Measurements from ENCODE around the gene NXPH2.
"Not testable (repeated sequence)": the region's sequence is repeated elsewhere in the genome, so short reads cannot be mapped to it uniquely, and the experiment has no call there.

The NXPH2 gene

GRCh38 chr2:138707392-138708074, 72.7 kb downstream of the NXPH2 start:
- DNase-seq = no peak

GRCh38 chr2:138703242-138703641, 76.9 kb downstream of the NXPH2 start:
- no peak for DNase-seq

GRCh38 chr2:138700716-138701115, 79.5 kb downstream of the NXPH2 start:
- no peak for DNase-seq

- no peak for DNase-seq
Observed at GRCh38 chr2:138699421-138699820, 80.8 kb downstream of the NXPH2 start.

- no peak for DNase-seq
Observed at GRCh38 chr2:138698428-138698827, 81.8 kb downstream of the NXPH2 start.

GRCh38 chr2:138691667-138692066, 88.5 kb downstream of the NXPH2 start:
- DNase-seq = no peak

- no peak for DNase-seq
Observed at GRCh38 chr2:138689705-138690104, 90.5 kb downstream of the NXPH2 start.

GRCh38 chr2:138682163-138682562, 98.0 kb downstream of the NXPH2 start:
- DNase-seq = no peak

GRCh38 chr2:138677221-138677620, 103.0 kb downstream of the NXPH2 start:
- DNase-seq = no peak

GRCh38 chr2:138676619-138677021, 103.6 kb downstream of the NXPH2 start:
- DNase-seq = no peak

GRCh38 chr2:138671566-138671965, 108.6 kb downstream of the NXPH2 start:
- no peak for DNase-seq

GRCh38 chr2:138670734-138671133, 109.5 kb downstream of the NXPH2 start:
- DNase-seq = no peak

- DNase-seq = no peak
Observed at GRCh38 chr2:138665937-138666336, 114.3 kb downstream of the NXPH2 start.

- DNase-seq = no peak
Observed at GRCh38 chr2:138658187-138658894, 121.8 kb downstream of the NXPH2 start.

- DNase-seq = no peak
Observed at GRCh38 chr2:138654146-138654545, 126.0 kb downstream of the NXPH2 start.

GRCh38 chr2:138652378-138652777, 127.8 kb downstream of the NXPH2 start:
- no peak for DNase-seq

- DNase-seq = no peak
Observed at GRCh38 chr2:138649571-138649970, 130.6 kb downstream of the NXPH2 start.

GRCh38 chr2:138648606-138649005, 131.6 kb downstream of the NXPH2 start:
- no peak for DNase-seq

- not testable (repeated sequence) for DNase-seq
Observed at GRCh38 chr2:138644776-138645175, 135.4 kb downstream of the NXPH2 start.

- DNase-seq = no peak
Observed at GRCh38 chr2:138640921-138641676, 139.1 kb downstream of the NXPH2 start.

- DNase-seq = no peak
Observed at GRCh38 chr2:138637686-138638085, 142.5 kb downstream of the NXPH2 start.

GRCh38 chr2:138637061-138637460, 143.1 kb downstream of the NXPH2 start:
- no peak for DNase-seq

GRCh38 chr2:138633049-138633448, 147.1 kb downstream of the NXPH2 start:
- no peak for DNase-seq

GRCh38 chr2:138632066-138632620, 148.0 kb downstream of the NXPH2 start:
- DNase-seq = no peak

All from NCI-H1092 treated with DMSO at 0.1 percent for 48 hours (cell line).